ENCODE data around the gene MYO1D. TPM values are rescaled to one million over a fixed set of nuclear protein-coding genes. Genes with fewer than 3 reads are reported as not detected.

The MYO1D gene
- total RNA-seq, 1 donor from 2014 or later = 11.9 TPM

GRCh38 chr17:32692179-32692578, 184.7 kb downstream of the MYO1D start:
- DNase-seq (ENCODE audit: low read depth, low spot score) = no peak
- Mint-ChIP-seq H3K27me3 (ENCODE audit: low read depth) (no peaks in the 10 kb centered on the region), H3K36me3 (ENCODE audit: low read depth) (peaks cover 6% of the 10 kb centered on the region), H3K4me1 (peaks cover 16% of the 10 kb centered on the region), H3K27ac (ENCODE audit: unreplicated experiment) (no peak overlapping the region), H3K4me3 (no peak overlapping the region), H3K9me3 (peaks cover 4% of the 10 kb centered on the region)
- TF ChIP-seq, protein P1, sequence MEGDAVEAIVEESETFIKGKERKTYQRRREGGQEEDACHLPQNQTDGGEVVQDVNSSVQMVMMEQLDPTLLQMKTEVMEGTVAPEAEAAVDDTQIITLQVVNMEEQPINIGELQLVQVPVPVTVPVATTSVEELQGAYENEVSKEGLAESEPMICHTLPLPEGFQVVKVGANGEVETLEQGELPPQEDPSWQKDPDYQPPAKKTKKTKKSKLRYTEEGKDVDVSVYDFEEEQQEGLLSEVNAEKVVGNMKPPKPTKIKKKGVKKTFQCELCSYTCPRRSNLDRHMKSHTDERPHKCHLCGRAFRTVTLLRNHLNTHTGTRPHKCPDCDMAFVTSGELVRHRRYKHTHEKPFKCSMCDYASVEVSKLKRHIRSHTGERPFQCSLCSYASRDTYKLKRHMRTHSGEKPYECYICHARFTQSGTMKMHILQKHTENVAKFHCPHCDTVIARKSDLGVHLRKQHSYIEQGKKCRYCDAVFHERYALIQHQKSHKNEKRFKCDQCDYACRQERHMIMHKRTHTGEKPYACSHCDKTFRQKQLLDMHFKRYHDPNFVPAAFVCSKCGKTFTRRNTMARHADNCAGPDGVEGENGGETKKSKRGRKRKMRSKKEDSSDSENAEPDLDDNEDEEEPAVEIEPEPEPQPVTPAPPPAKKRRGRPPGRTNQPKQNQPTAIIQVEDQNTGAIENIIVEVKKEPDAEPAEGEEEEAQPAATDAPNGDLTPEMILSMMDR (conservative IDR thresholded peaks at IDR 0.05) = no peak

- H3K27me3 Mint-ChIP-seq (ENCODE audit: low read depth) = no peaks in the 10 kb centered on the region
- peaks cover 5% of the 10 kb centered on the region for H3K9me3 Mint-ChIP-seq
- peaks cover 18% of the 10 kb centered on the region for H3K4me1 Mint-ChIP-seq
- H3K27ac Mint-ChIP-seq (ENCODE audit: unreplicated experiment) = no peak overlapping the region
- peaks cover 8% of the 10 kb centered on the region for H3K36me3 Mint-ChIP-seq (ENCODE audit: low read depth)
- no peak overlapping the region for H3K4me3 Mint-ChIP-seq
- TF ChIP-seq, protein P1 (conservative IDR thresholded peaks at IDR 0.05) = no peak
- no peak for DNase-seq (ENCODE audit: low read depth, low spot score)
Observed at GRCh38 chr17:32689348-32689747, 187.6 kb downstream of the MYO1D start.

DNA sequence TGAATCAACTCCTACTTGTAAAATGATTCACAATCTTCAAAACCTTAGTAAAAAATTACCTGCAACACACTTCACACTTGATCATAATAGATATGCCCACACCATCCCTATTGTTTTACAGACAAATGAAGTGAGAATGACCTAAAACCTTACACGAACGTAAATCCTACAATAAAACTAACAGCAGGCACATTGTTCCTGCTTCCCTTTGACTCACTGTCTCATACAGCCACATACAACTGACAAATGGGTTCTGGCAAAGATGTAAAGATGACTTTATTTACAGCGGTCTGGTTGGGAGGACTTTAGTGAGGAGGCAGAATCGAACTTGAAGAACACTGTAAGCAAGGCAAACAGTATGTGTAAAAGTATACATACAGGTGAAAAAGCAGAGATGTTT, 188.7 kb downstream of the MYO1D start:
- peaks cover 5% of the 10 kb centered on the region for H3K9me3 Mint-ChIP-seq

GRCh38 chr17:32684087-32684958, 192.6 kb downstream of the MYO1D start:
- Mint-ChIP-seq H3K27me3 (ENCODE audit: low read depth) (no peaks in the 10 kb centered on the region), H3K4me1 (peaks cover 6% of the 10 kb centered on the region), H3K9me3 (peaks cover 5% of the 10 kb centered on the region), H3K4me3 (peak overlapping the region; percentile 83), H3K36me3 (ENCODE audit: low read depth) (peaks cover 7% of the 10 kb centered on the region), H3K27ac (ENCODE audit: unreplicated experiment) (peak overlapping the region; percentile 84)
- no peak for DNase-seq (ENCODE audit: low read depth, low spot score)
- TF ChIP-seq, protein P1 (conservative IDR thresholded peaks at IDR 0.05) = no peak

More for the DNA sequence above, 188.7 kb downstream of the MYO1D start:
- H3K4me1 Mint-ChIP-seq = peaks cover 15% of the 10 kb centered on the region
- H3K27me3 Mint-ChIP-seq (ENCODE audit: low read depth) = no peaks in the 10 kb centered on the region
- DNase-seq (ENCODE audit: low read depth, low spot score) = no peak
- TF ChIP-seq, protein P1 (conservative IDR thresholded peaks at IDR 0.05) = no peak
- H3K4me3 Mint-ChIP-seq = no peak overlapping the region
- H3K36me3 Mint-ChIP-seq (ENCODE audit: low read depth) = peaks cover 11% of the 10 kb centered on the region
- no peak overlapping the region for H3K27ac Mint-ChIP-seq (ENCODE audit: unreplicated experiment)

- no peak overlapping the region for H3K27ac Mint-ChIP-seq (ENCODE audit: unreplicated experiment)
- H3K36me3 Mint-ChIP-seq (ENCODE audit: low read depth) = peaks cover 3% of the 10 kb centered on the region
- H3K27me3 Mint-ChIP-seq (ENCODE audit: low read depth) = no peaks in the 10 kb centered on the region
- no peaks in the 10 kb centered on the region for H3K4me1 Mint-ChIP-seq
- no peak overlapping the region for H3K4me3 Mint-ChIP-seq
- TF ChIP-seq, protein P1 (conservative IDR thresholded peaks at IDR 0.05) = no peak
- no peak for DNase-seq (ENCODE audit: low read depth, low spot score)
- peaks cover 3% of the 10 kb centered on the region for H3K9me3 Mint-ChIP-seq
Observed at GRCh38 chr17:32673964-32674363, 203.0 kb downstream of the MYO1D start.
